GM12892 (cell line): ENCODE data around the gene JMY.

Experiments used
- POLR2A ChIP-seq: IDR thresholded peaks from 2 replicates; pipeline ENCODE4 v1.6.1; 2011; ENCODE audit warnings: low read depth, low read length, control low read depth
- POLR2AphosphoS5 ChIP-seq: IDR thresholded peaks from 2 replicates; pipeline ENCODE4 v1.6.1; 2011; ENCODE audit warnings: low read depth, low read length, control low read depth
- TAF1 ChIP-seq: IDR thresholded peaks from 2 replicates; pipeline ENCODE4 v1.6.1; 2011; ENCODE audit warnings: low read depth, mild to moderate bottlenecking, control low read depth, low read length, borderline replicate concordance

DNA sequence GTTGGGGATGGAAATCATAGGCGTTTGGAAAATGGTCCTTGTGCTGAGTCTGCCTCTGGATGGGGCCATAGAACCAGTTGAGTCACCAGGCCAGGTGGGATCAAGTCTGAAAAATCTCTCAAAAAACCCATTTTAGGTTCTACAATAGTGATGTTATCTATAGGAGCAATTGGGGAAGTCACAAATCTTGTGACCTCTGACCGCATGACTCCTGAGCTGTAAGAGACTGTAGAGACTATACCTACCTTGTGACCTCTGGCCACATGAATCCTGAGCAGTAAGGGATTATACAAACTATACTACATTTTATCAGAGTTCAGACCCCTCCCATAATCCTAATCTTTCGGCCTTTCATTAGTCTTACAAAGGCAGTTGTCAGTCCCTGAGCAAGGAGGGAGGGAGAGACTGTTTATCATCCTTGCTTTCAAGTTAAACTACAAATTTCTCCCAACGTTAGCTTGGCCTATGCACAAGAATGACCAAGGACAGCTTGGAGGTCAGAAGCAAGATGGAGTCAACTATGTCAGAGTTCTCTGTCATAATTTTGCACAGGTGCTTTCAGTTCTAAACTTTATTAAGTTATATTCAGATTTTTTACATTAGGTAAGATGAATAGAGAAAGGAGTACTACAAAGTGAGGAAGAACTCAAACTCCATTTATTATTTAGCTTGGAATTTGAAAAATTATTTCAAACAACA, 11.5 kb upstream of the JMY start:
- TF ChIP-seq POLR2AphosphoS5 (no peak), POLR2A (no peak), TAF1 (no peak)
